ENCODE data around the gene PRDM1. TPM values are rescaled to one million over a fixed set of nuclear protein-coding genes. Genes with fewer than 3 reads are reported as not detected.

Gene PRDM1
- total and polyA plus RNA-seq, 10 donors: 2.2 to 63.7 (median 42.3) TPM

GRCh38 chr6:106060167-106060566, 26.0 kb upstream of the PRDM1 start:
- Histone ChIP-seq H3K36me3 (no peaks in the 10 kb centered on the region), H3K4me3 (no peak overlapping the region), H3K27me3 (replicated peaks in 1 of 7) (no peaks in the 10 kb centered on the region), H3K4me1 (peaks cover 0 to 8% (median 0%) of the 10 kb centered on the region in 6 donors), H3K27ac (no peak overlapping the region), H3K9me3 (no peaks in the 10 kb centered on the region)
- 68 to 80% (median 74%) methylated on average over 3 of the region's 3 CpGs for WGBS, 5 donors
- intact Hi-C loops (cut with DNase I; ENCODE audit: low total_unique reads): no loop called here
- TF ChIP-seq POLR2AphosphoS5 (IDR thresholded peaks at IDR 0.05): no peak
- DNase-seq: no peak

- H3K4me1 ChIP-seq: no peaks in the 10 kb centered on the region
- no peaks in the 10 kb centered on the region for H3K27me3 ChIP-seq (replicated peaks in 1 of 7)
- no peak for DNase-seq
- H3K4me3 ChIP-seq: no peak overlapping the region
- H3K9me3 ChIP-seq: no peaks in the 10 kb centered on the region
- no peaks in the 10 kb centered on the region for H3K36me3 ChIP-seq
- intact Hi-C loops (cut with DNase I; ENCODE audit: low total_unique reads): no loop called here
- 86 to 94% (median 92%) methylated on average over 2 of the region's 2 CpGs for WGBS, 5 donors
- no peak for TF ChIP-seq POLR2A (IDR thresholded peaks at IDR 0.05)
- H3K27ac ChIP-seq: no peak overlapping the region
Observed at GRCh38 chr6:106063448-106063850, 22.7 kb upstream of the PRDM1 start.

DNA sequence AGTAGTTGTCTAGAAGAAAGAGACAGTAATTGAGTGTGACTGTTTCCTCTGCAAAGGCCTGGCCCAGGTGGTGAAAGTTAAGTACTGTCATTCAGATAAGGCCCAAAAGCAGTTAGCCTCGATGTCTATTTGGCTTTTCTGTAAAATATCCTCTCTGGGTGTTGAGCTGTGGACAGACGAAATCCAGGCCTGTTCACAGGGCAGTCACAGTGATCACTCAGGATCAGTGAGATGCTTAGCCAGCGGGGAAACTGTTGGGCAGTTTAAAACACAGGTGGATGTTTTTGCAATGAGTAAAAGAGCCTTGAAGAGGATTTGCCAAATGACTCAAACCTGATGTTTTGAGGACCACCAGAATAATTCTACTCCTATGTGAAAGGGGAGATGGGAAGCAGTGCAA, 22.0 kb upstream of the PRDM1 start:
- Histone ChIP-seq H3K27ac (no peak overlapping the region), H3K4me1 (no peaks in the 10 kb centered on the region), H3K36me3 (no peaks in the 10 kb centered on the region), H3K27me3 (replicated peaks in 1 of 7) (no peaks in the 10 kb centered on the region), H3K9me3 (no peaks in the 10 kb centered on the region), H3K4me3 (no peak overlapping the region)
- WGBS, 5 donors: 69 to 73% (median 71%) methylated on average over 3 of the region's 3 CpGs
- TF ChIP-seq CTCF (IDR thresholded peaks at IDR 0.05 in 8 of 11, conservative IDR thresholded peaks at IDR 0.05 in 3 of 11) (no peak), POLR2A (IDR thresholded peaks at IDR 0.05) (no peak), POLR2AphosphoS5 (IDR thresholded peaks at IDR 0.05) (no peak)
- no peak for DNase-seq
- intact Hi-C loops (cut with DNase I; ENCODE audit: low total_unique reads): no loop called here

GRCh38 chr6:106064756-106065155, 21.4 kb upstream of the PRDM1 start:
- intact Hi-C loops (cut with DNase I; ENCODE audit: low total_unique reads): no loop called here
- WGBS, 5 donors: 0 to 82% (median 81%) methylated on average over 1 of the region's 1 CpG

GRCh38 chr6:106066989-106067388, 19.1 kb upstream of the PRDM1 start:
- WGBS, 5 donors: 74 to 96% (median 88%) methylated on average over 1 of the region's 1 CpG
- no peak overlapping the region for H3K27ac ChIP-seq
- TF ChIP-seq CTCF (IDR thresholded peaks at IDR 0.05 in 8 of 11, conservative IDR thresholded peaks at IDR 0.05 in 3 of 11) (no peak), POLR2AphosphoS5 (IDR thresholded peaks at IDR 0.05) (no peak), POLR2A (IDR thresholded peaks at IDR 0.05) (no peak)
- DNase-seq: no peak
- no peaks in the 10 kb centered on the region for H3K4me1 ChIP-seq
- H3K36me3 ChIP-seq: no peaks in the 10 kb centered on the region
- no peak overlapping the region for H3K4me3 ChIP-seq
- H3K27me3 ChIP-seq (replicated peaks in 1 of 7): no peaks in the 10 kb centered on the region
- H3K9me3 ChIP-seq: no peaks in the 10 kb centered on the region
- intact Hi-C loops (cut with DNase I; ENCODE audit: low total_unique reads): no loop called here

More at GRCh38 chr6:106064756-106065155, 21.4 kb upstream of the PRDM1 start:
- Histone ChIP-seq H3K27me3 (replicated peaks in 1 of 7) (no peaks in the 10 kb centered on the region), H3K4me3 (no peak overlapping the region), H3K4me1 (no peaks in the 10 kb centered on the region), H3K9me3 (no peaks in the 10 kb centered on the region), H3K27ac (no peak overlapping the region), H3K36me3 (no peaks in the 10 kb centered on the region)
- DNase-seq: no peak
- no peak for TF ChIP-seq POLR2AphosphoS5 (IDR thresholded peaks at IDR 0.05)
- TF ChIP-seq POLR2A (IDR thresholded peaks at IDR 0.05): no peak
- TF ChIP-seq CTCF (IDR thresholded peaks at IDR 0.05 in 8 of 11, conservative IDR thresholded peaks at IDR 0.05 in 3 of 11): no peak
